ENCODE results near the gene KAT2B. TPM values are rescaled to one million over a fixed set of nuclear protein-coding genes. Genes with fewer than 3 reads are reported as not detected.

Gene KAT2B
- total RNA-seq, 2 experiments from 2014 or later: 129 to 134 TPM

- POLR2A ChIA-PET: interaction anchor here (2.4 kb wide), 1 partner anchor 18 kb away, joined by 10 read pairs; no protein-coding TSS in a partner anchor
- no peak for DNase-seq
- peaks cover 6% of the 10 kb centered on the region for H3K4me1 Mint-ChIP-seq
- no peaks in the 10 kb centered on the region for H3K27me3 Mint-ChIP-seq
- CTCF ChIA-PET: no interaction called here
- no peak overlapping the region for H3K27ac Mint-ChIP-seq
- no peaks in the 10 kb centered on the region for H3K9me3 Mint-ChIP-seq
- no peak overlapping the region for H3K4me3 Mint-ChIP-seq
- H3K36me3 Mint-ChIP-seq (ENCODE audit: low read depth): peaks cover 87% of the 10 kb centered on the region
These were observed 82.9 kb downstream of the KAT2B start for GRCh38 chr3:20123131-20123652.

GRCh38 chr3:20125289-20125688 lies 85.0 kb downstream of the KAT2B start:
- H3K4me3 Mint-ChIP-seq: no peak overlapping the region
- H3K4me1 Mint-ChIP-seq: peaks cover 4% of the 10 kb centered on the region
- peaks cover 85% of the 10 kb centered on the region for H3K36me3 Mint-ChIP-seq (ENCODE audit: low read depth)
- POLR2A ChIA-PET: interaction anchor here (1.0 to 2.4 kb wide), 3 partner anchors 21 to 81 kb away, joined by 3 to 10 read pairs (median 3); no protein-coding TSS in a partner anchor
- DNase-seq: no peak
- CTCF ChIA-PET: interaction anchor here (0.7 kb wide), 1 partner anchor 346 kb away, joined by 3 read pairs; no protein-coding TSS in a partner anchor
- H3K27me3 Mint-ChIP-seq: no peaks in the 10 kb centered on the region
- H3K9me3 Mint-ChIP-seq: no peaks in the 10 kb centered on the region
- no peak overlapping the region for H3K27ac Mint-ChIP-seq

GRCh38 chr3:20125897-20126296 lies 85.7 kb downstream of the KAT2B start:
- POLR2A ChIA-PET: interaction anchor here (1.0 to 1.2 kb wide), 2 partner anchors 69 to 82 kb away, joined by 3 read pairs; no protein-coding TSS in a partner anchor
- Mint-ChIP-seq H3K4me1 (peaks cover 6% of the 10 kb centered on the region), H3K9me3 (no peaks in the 10 kb centered on the region), H3K27me3 (no peaks in the 10 kb centered on the region), H3K27ac (no peak overlapping the region), H3K4me3 (no peak overlapping the region), H3K36me3 (ENCODE audit: low read depth) (peaks cover 84% of the 10 kb centered on the region)
- no peak for DNase-seq
- CTCF ChIA-PET: no interaction called here

GRCh38 chr3:20128358-20128757 lies 88.1 kb downstream of the KAT2B start:
- Mint-ChIP-seq H3K27ac (no peak overlapping the region), H3K4me1 (peaks cover 6% of the 10 kb centered on the region), H3K4me3 (no peak overlapping the region), H3K27me3 (no peaks in the 10 kb centered on the region), H3K9me3 (no peaks in the 10 kb centered on the region), H3K36me3 (ENCODE audit: low read depth) (peaks cover 73% of the 10 kb centered on the region)
- DNase-seq: no peak
- CTCF ChIA-PET: no interaction called here
- POLR2A ChIA-PET: interaction anchor here (1.1 kb wide), 1 partner anchor 84 kb away, joined by 3 read pairs; no protein-coding TSS in a partner anchor

- POLR2A ChIA-PET: interaction anchor here (0.6 to 0.9 kb wide), 2 partner anchors 10 to 86 kb away, joined by 3 read pairs; no protein-coding TSS in a partner anchor
- no peak overlapping the region for H3K27ac Mint-ChIP-seq
These were observed 89.9 kb downstream of the KAT2B start for GRCh38 chr3:20130106-20130505.

GRCh38 chr3:20136231-20136630 lies 96.0 kb downstream of the KAT2B start:
- Mint-ChIP-seq H3K27ac (no peak overlapping the region), H3K9me3 (no peaks in the 10 kb centered on the region), H3K4me3 (no peak overlapping the region), H3K36me3 (ENCODE audit: low read depth) (peaks cover 57% of the 10 kb centered on the region), H3K4me1 (peaks cover 9% of the 10 kb centered on the region), H3K27me3 (no peaks in the 10 kb centered on the region)
- DNase-seq: no peak
- CTCF ChIA-PET: no interaction called here
- POLR2A ChIA-PET: no interaction called here

More at GRCh38 chr3:20130106-20130505, 89.9 kb downstream of the KAT2B start:
- Mint-ChIP-seq H3K27me3 (no peaks in the 10 kb centered on the region), H3K4me3 (no peak overlapping the region), H3K36me3 (ENCODE audit: low read depth) (peaks cover 65% of the 10 kb centered on the region), H3K9me3 (no peaks in the 10 kb centered on the region), H3K4me1 (peaks cover 6% of the 10 kb centered on the region)
- CTCF ChIA-PET: no interaction called here
- no peak for DNase-seq

GRCh38 chr3:20137647-20138046 lies 97.4 kb downstream of the KAT2B start:
- H3K4me1 Mint-ChIP-seq: peaks cover 9% of the 10 kb centered on the region
- no peaks in the 10 kb centered on the region for H3K9me3 Mint-ChIP-seq
- POLR2A ChIA-PET: interaction anchor here (0.6 to 1.0 kb wide), 2 partner anchors 96 to 99 kb away, joined by 3 read pairs; no protein-coding TSS in a partner anchor
- no peak for DNase-seq
- peaks cover 64% of the 10 kb centered on the region for H3K36me3 Mint-ChIP-seq (ENCODE audit: low read depth)
- H3K27ac Mint-ChIP-seq: no peak overlapping the region
- CTCF ChIA-PET: no interaction called here
- no peak overlapping the region for H3K4me3 Mint-ChIP-seq
- H3K27me3 Mint-ChIP-seq: no peaks in the 10 kb centered on the region

- ChIA-PET CTCF (no interaction called here), POLR2A (interaction anchor here (1.0 kb wide), 1 partner anchor 11 kb away, joined by 3 read pairs; no protein-coding TSS in a partner anchor)
- H3K4me3 Mint-ChIP-seq: no peak overlapping the region
- H3K36me3 Mint-ChIP-seq (ENCODE audit: low read depth): peaks cover 69% of the 10 kb centered on the region
- H3K9me3 Mint-ChIP-seq: no peaks in the 10 kb centered on the region
- H3K27me3 Mint-ChIP-seq: no peaks in the 10 kb centered on the region
- H3K27ac Mint-ChIP-seq: no peak overlapping the region
- no peak for DNase-seq
- peaks cover 5% of the 10 kb centered on the region for H3K4me1 Mint-ChIP-seq
These were observed 100.6 kb downstream of the KAT2B start for GRCh38 chr3:20140881-20141280.

GRCh38 chr3:20141316-20141715 lies 101.1 kb downstream of the KAT2B start:
- Mint-ChIP-seq H3K36me3 (ENCODE audit: low read depth) (peaks cover 69% of the 10 kb centered on the region), H3K9me3 (no peaks in the 10 kb centered on the region), H3K27ac (no peak overlapping the region), H3K4me3 (no peak overlapping the region), H3K27me3 (no peaks in the 10 kb centered on the region), H3K4me1 (peaks cover 2% of the 10 kb centered on the region)
- ChIA-PET POLR2A (no interaction called here), CTCF (no interaction called here)
- DNase-seq: no peak

- POLR2A ChIA-PET: no interaction called here
- no peak overlapping the region for H3K27ac Mint-ChIP-seq
- CTCF ChIA-PET: no interaction called here
- peaks cover 67% of the 10 kb centered on the region for H3K36me3 Mint-ChIP-seq (ENCODE audit: low read depth)
- H3K4me1 Mint-ChIP-seq: no peaks in the 10 kb centered on the region
- no peaks in the 10 kb centered on the region for H3K27me3 Mint-ChIP-seq
- DNase-seq: no peak
- no peaks in the 10 kb centered on the region for H3K9me3 Mint-ChIP-seq
- H3K4me3 Mint-ChIP-seq: no peak overlapping the region
These were observed 101.6 kb downstream of the KAT2B start for GRCh38 chr3:20141851-20142250.

- no peaks in the 10 kb centered on the region for H3K9me3 Mint-ChIP-seq
- no peak overlapping the region for H3K4me3 Mint-ChIP-seq
- ChIA-PET CTCF (no interaction called here), POLR2A (no interaction called here)
- no peak overlapping the region for H3K27ac Mint-ChIP-seq
- no peaks in the 10 kb centered on the region for H3K27me3 Mint-ChIP-seq
- no peak for DNase-seq
- no peaks in the 10 kb centered on the region for H3K4me1 Mint-ChIP-seq
- H3K36me3 Mint-ChIP-seq (ENCODE audit: low read depth): peaks cover 71% of the 10 kb centered on the region
These were observed 102.3 kb downstream of the KAT2B start for GRCh38 chr3:20142517-20142916.

GRCh38 chr3:20143519-20143918 lies 103.3 kb downstream of the KAT2B start:
- CTCF ChIA-PET: no interaction called here
- Mint-ChIP-seq H3K27ac (no peak overlapping the region), H3K27me3 (no peaks in the 10 kb centered on the region), H3K9me3 (no peaks in the 10 kb centered on the region), H3K4me1 (no peaks in the 10 kb centered on the region), H3K4me3 (no peak overlapping the region), H3K36me3 (ENCODE audit: low read depth) (peaks cover 76% of the 10 kb centered on the region)
- DNase-seq: no peak
- POLR2A ChIA-PET: interaction anchor here (0.9 to 1.0 kb wide), 2 partner anchors 40 to 68 kb away, joined by 3 read pairs; no protein-coding TSS in a partner anchor

GRCh38 chr3:20145874-20146273 lies 105.6 kb downstream of the KAT2B start:
- peaks cover 77% of the 10 kb centered on the region for H3K36me3 Mint-ChIP-seq (ENCODE audit: low read depth)
- peaks cover under 1% of the 10 kb centered on the region for H3K4me1 Mint-ChIP-seq
- no peak for DNase-seq
- H3K4me3 Mint-ChIP-seq: no peak overlapping the region
- ChIA-PET CTCF (no interaction called here), POLR2A (no interaction called here)
- no peaks in the 10 kb centered on the region for H3K9me3 Mint-ChIP-seq
- no peak overlapping the region for H3K27ac Mint-ChIP-seq
- H3K27me3 Mint-ChIP-seq: no peaks in the 10 kb centered on the region

- Mint-ChIP-seq H3K27ac (no peak overlapping the region), H3K36me3 (ENCODE audit: low read depth) (peaks cover 78% of the 10 kb centered on the region), H3K4me3 (no peak overlapping the region), H3K9me3 (no peaks in the 10 kb centered on the region), H3K27me3 (no peaks in the 10 kb centered on the region), H3K4me1 (peaks cover 4% of the 10 kb centered on the region)
- ChIA-PET POLR2A (no interaction called here), CTCF (no interaction called here)
- DNase-seq: no peak
These were observed 106.1 kb downstream of the KAT2B start for GRCh38 chr3:20146301-20146700.

All from activated CD4-positive, alpha-beta memory T cell treated with anti-CD3 and anti-CD28 coated beads, Interleukin-2, amount 10 ng/mL, durations not matched to agents 7 days and 5 days (primary cell).